Suprapubic skin (tissue), 4 donors: Measurements from ENCODE around the gene UBA5.

Source experiments
- POLR2A ChIP-seq, 2 donors: fragments of 450-650 bp; IDR thresholded peaks; one replicate each; pipeline ENCODE4 v1.6.1; 2017; ENCODE audit warnings: antibody characterized with exemption in 2 of 2, mild to moderate bottlenecking in 2 of 2, moderate library complexity in 2 of 2
- POLR2AphosphoS5 ChIP-seq, 3 donors: sonication (generic); formaldehyde crosslinking; IDR thresholded peaks; one replicate each; pipeline ENCODE4 v1.6.1; 2017; ENCODE audit warnings: antibody characterized with exemption in 3 of 3
- TF ChIP-seq, protein P1 (sequence below), 2 donors: fragments of 200-600 bp in 1 of 2; fragments of 450-650 bp in 1 of 2; sonication (generic) in 1 of 2; IDR thresholded peaks; one replicate each; pipeline ENCODE4 v1.5.1; 2016 to 2019; ENCODE audit warnings: antibody characterized with exemption in 2 of 2, mild to moderate bottlenecking in 1 of 2, moderate library complexity in 1 of 2

DNA sequence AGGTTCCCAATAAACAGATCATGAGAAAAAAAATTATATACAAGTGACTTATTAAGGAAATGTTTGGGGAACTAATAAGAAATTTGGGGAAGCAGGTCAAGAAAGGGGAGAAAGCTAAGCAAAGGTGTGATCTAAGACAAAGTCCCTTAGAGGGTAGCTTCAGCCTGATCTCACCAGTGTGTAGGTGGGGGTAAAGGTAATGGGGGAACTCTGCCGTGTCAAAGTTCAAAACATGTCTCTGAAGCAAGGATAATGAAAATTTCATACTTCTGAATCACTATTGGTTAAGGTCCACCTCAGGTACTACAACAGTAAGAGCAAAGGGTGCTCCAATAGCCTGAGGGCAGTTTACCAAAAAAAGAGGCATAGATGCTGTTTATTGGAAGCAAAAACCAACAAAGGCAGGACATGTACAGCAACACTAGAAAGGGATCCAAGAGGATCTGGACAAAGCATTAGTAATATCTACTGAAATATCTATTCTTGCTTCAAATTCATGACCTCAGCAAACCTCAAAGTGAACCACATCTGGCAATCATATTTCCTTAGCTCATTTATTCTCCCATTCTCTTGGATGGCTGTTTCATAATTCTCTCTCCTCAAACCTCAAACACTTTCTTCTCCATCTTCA, 7.4 kb upstream of the UBA5 start:
- TF ChIP-seq, protein P1, sequence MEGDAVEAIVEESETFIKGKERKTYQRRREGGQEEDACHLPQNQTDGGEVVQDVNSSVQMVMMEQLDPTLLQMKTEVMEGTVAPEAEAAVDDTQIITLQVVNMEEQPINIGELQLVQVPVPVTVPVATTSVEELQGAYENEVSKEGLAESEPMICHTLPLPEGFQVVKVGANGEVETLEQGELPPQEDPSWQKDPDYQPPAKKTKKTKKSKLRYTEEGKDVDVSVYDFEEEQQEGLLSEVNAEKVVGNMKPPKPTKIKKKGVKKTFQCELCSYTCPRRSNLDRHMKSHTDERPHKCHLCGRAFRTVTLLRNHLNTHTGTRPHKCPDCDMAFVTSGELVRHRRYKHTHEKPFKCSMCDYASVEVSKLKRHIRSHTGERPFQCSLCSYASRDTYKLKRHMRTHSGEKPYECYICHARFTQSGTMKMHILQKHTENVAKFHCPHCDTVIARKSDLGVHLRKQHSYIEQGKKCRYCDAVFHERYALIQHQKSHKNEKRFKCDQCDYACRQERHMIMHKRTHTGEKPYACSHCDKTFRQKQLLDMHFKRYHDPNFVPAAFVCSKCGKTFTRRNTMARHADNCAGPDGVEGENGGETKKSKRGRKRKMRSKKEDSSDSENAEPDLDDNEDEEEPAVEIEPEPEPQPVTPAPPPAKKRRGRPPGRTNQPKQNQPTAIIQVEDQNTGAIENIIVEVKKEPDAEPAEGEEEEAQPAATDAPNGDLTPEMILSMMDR (IDR thresholded peaks at IDR 0.05), result no peak
- TF ChIP-seq POLR2A (IDR thresholded peaks at IDR 0.05), result no peak
- TF ChIP-seq POLR2AphosphoS5 (IDR thresholded peaks at IDR 0.05), result no peak
